B cell (primary cell): ENCODE measurements around the gene SUGP2.

ENCODE experiments used
- EZH2 ChIP-seq: IDR thresholded peaks from 2 replicates; pipeline ENCODE4 v1.6.1; 2012; ENCODE audit warnings: borderline replicate concordance, low read depth, mild to moderate bottlenecking, moderate library complexity, low read length; ENCODE audit not compliant: insufficient read depth, poor library complexity, severe bottlenecking
- TF ChIP-seq, protein P1 (sequence below): fragments of 200-600 bp; IDR thresholded peaks from one replicate; pipeline ENCODE4 v1.8.0; 2022; ENCODE audit warnings: antibody characterized with exemption, mild to moderate bottlenecking

DNA sequence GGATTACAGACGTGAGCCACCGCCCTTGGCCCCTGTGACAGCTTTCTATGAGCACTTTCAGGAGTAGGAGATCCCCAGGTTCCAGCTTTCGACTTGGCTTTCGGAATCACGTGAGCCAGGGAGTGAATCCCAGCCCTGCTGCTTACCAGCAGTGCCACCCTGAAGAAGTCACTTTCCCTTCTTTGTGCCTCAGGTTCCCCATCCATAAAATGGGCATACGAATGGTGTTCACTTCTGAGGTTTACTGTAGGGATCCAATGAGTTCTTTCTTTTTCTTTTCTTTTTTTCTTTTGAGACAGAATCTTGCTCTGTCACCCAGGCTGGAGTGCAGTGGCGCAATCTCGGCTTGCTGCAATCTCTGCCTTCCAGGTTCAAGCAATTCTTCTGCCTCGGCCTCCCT is 88.0 kb downstream of the SUGP2 start:
- TF ChIP-seq, protein P1, sequence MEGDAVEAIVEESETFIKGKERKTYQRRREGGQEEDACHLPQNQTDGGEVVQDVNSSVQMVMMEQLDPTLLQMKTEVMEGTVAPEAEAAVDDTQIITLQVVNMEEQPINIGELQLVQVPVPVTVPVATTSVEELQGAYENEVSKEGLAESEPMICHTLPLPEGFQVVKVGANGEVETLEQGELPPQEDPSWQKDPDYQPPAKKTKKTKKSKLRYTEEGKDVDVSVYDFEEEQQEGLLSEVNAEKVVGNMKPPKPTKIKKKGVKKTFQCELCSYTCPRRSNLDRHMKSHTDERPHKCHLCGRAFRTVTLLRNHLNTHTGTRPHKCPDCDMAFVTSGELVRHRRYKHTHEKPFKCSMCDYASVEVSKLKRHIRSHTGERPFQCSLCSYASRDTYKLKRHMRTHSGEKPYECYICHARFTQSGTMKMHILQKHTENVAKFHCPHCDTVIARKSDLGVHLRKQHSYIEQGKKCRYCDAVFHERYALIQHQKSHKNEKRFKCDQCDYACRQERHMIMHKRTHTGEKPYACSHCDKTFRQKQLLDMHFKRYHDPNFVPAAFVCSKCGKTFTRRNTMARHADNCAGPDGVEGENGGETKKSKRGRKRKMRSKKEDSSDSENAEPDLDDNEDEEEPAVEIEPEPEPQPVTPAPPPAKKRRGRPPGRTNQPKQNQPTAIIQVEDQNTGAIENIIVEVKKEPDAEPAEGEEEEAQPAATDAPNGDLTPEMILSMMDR = no peak
- TF ChIP-seq EZH2 = no peak
